HG03095 (cell line): ENCODE results near the gene LUC7L3.

Experiments
- ATAC-seq: cut with Tn5 transposase; IDR thresholded peaks from one replicate; pipeline ENCODE4 v1.9.1; 2021; ENCODE audit warnings: moderate library complexity; ENCODE audit not compliant: unreplicated experiment

LUC7L3 gene

GRCh38 chr17:50685691-50686493, 33.5 kb upstream of the LUC7L3 start:
- ATAC-seq: no peak

GRCh38 chr17:50686494-50687199, 32.8 kb upstream of the LUC7L3 start:
- ATAC-seq: no peak

- no peak for ATAC-seq
These were observed 32.0 kb upstream of the LUC7L3 start for GRCh38 chr17:50687200-50688066.

GRCh38 chr17:50688245-50688644, 31.2 kb upstream of the LUC7L3 start:
- ATAC-seq: no peak

- ATAC-seq: no peak
These were observed 30.2 kb upstream of the LUC7L3 start for GRCh38 chr17:50689251-50689650.

- no peak for ATAC-seq
These were observed 29.2 kb upstream of the LUC7L3 start for GRCh38 chr17:50689956-50690886.

GRCh38 chr17:50690887-50691549, 28.4 kb upstream of the LUC7L3 start:
- ATAC-seq: no peak

- ATAC-seq: no peak
These were observed 27.6 kb upstream of the LUC7L3 start for GRCh38 chr17:50691550-50692447.

- ATAC-seq: no peak
These were observed 26.9 kb upstream of the LUC7L3 start for GRCh38 chr17:50692448-50693035.

GRCh38 chr17:50693036-50693682, 26.2 kb upstream of the LUC7L3 start:
- ATAC-seq: no peak

GRCh38 chr17:50696365-50696879, 23.0 kb upstream of the LUC7L3 start:
- no peak for ATAC-seq

- ATAC-seq: no peak
These were observed 22.3 kb upstream of the LUC7L3 start for GRCh38 chr17:50697062-50697461.

- no peak for ATAC-seq
These were observed 21.6 kb upstream of the LUC7L3 start for GRCh38 chr17:50697663-50698272.

- no peak for ATAC-seq
These were observed 20.0 kb upstream of the LUC7L3 start for GRCh38 chr17:50699410-50699809.

GRCh38 chr17:50703162-50703561, 16.2 kb upstream of the LUC7L3 start:
- no peak for ATAC-seq

GRCh38 chr17:50707289-50708049, 11.9 kb upstream of the LUC7L3 start, which contains the start of gene ANKRD40:
Gene ANKRD40 (minus strand): TSS chr17:50707914. CDS start chr17:50707654, 260 bp downstream.
- peak; percentile 68 for ATAC-seq
